ENCODE measurements around the gene CELF4. TPM values are rescaled to one million over a fixed set of nuclear protein-coding genes. Genes with fewer than 3 reads are reported as not detected.

Gene CELF4
- total RNA-seq, 1 experiment from 2014 or later, result 0.40 TPM

- Histone ChIP-seq H3K79me2 (ENCODE audit: low read length) (no peaks in the 10 kb centered on the region), H3K9ac (ENCODE audit: low read length) (no peak overlapping the region), H3K4me3 (ENCODE audit: low read length) (no peak overlapping the region), H3K27me3 (ENCODE audit: low read length) (no peaks in the 10 kb centered on the region), H4K20me1 (ENCODE audit: low read length) (no peaks in the 10 kb centered on the region), H3K36me3 (ENCODE audit: low read depth, low read length) (no peaks in the 10 kb centered on the region), H3K4me2 (ENCODE audit: low read length) (no peak overlapping the region), H3F3A (ENCODE audit: low read length, unreplicated experiment) (no peaks in the 10 kb centered on the region), H2AFZ (ENCODE audit: low read length) (no peak overlapping the region), H3K4me1 (ENCODE audit: insufficient read depth, low read length) (no peaks in the 10 kb centered on the region), H3K9me3 (ENCODE audit: low read length) (no peaks in the 10 kb centered on the region), H3K27ac (ENCODE audit: low read length) (no peak overlapping the region), H3K9me2 (replicated peaks; ENCODE audit: low read length) (no peaks in the 10 kb centered on the region)
- intact Hi-C loops (cut with micrococcal nuclease), result no loop called here
- DNase-seq (no peak), ATAC-seq (no peak)
- POLR2A ChIA-PET (ENCODE audit: unreplicated experiment), result no interaction called here
- no TSS peak for BruUV-seq (replicated peaks)
- CTCF ChIA-PET, result no interaction called here
- no peak for TF ChIP-seq EZH2 (IDR thresholded peaks at IDR 0.05; ENCODE audit: low read length, unreplicated experiment)
- TF ChIP-seq EZH2phosphoT487 (IDR thresholded peaks at IDR 0.05; ENCODE audit: borderline replicate concordance, low read length), result no peak
- no peak for TF ChIP-seq CTCF (conservative IDR thresholded peaks at IDR 0.05; ENCODE audit: low read depth, low read length)
These were observed 260.5 kb downstream of the CELF4 start for GRCh38 chr18:37305066-37305465.

GRCh38 chr18:37304012-37304680 is 261.5 kb downstream of the CELF4 start:
- intact Hi-C loops (cut with micrococcal nuclease), result no loop called here
- peaks cover 5% of the 10 kb centered on the region for H3K4me1 ChIP-seq (ENCODE audit: insufficient read depth, low read length)
- H3K4me3 ChIP-seq (ENCODE audit: low read length), result no peak overlapping the region
- H2AFZ ChIP-seq (ENCODE audit: low read length), result no peak overlapping the region
- BruUV-seq (replicated peaks), result no TSS peak
- H3K9me3 ChIP-seq (ENCODE audit: low read length), result no peaks in the 10 kb centered on the region
- no peaks in the 10 kb centered on the region for H3K27me3 ChIP-seq (ENCODE audit: low read length)
- H3K4me2 ChIP-seq (ENCODE audit: low read length), result no peak overlapping the region
- ChIA-PET CTCF (no interaction called here), POLR2A (ENCODE audit: unreplicated experiment) (no interaction called here)
- TF ChIP-seq EZH2 (IDR thresholded peaks at IDR 0.05; ENCODE audit: low read length, unreplicated experiment) (no peak), CTCF (conservative IDR thresholded peaks at IDR 0.05; ENCODE audit: low read depth, low read length) (no peak), EZH2phosphoT487 (IDR thresholded peaks at IDR 0.05; ENCODE audit: borderline replicate concordance, low read length) (no peak)
- DNase-seq (no peak), ATAC-seq (no peak)
- no peaks in the 10 kb centered on the region for H3K9me2 ChIP-seq (replicated peaks; ENCODE audit: low read length)
- no peaks in the 10 kb centered on the region for H3K36me3 ChIP-seq (ENCODE audit: low read depth, low read length)
- no peaks in the 10 kb centered on the region for H3K79me2 ChIP-seq (ENCODE audit: low read length)
- no peaks in the 10 kb centered on the region for H4K20me1 ChIP-seq (ENCODE audit: low read length)
- no peaks in the 10 kb centered on the region for H3F3A ChIP-seq (ENCODE audit: low read length, unreplicated experiment)
- no peak overlapping the region for H3K9ac ChIP-seq (ENCODE audit: low read length)
- H3K27ac ChIP-seq (ENCODE audit: low read length), result no peak overlapping the region

GRCh38 chr18:37303009-37303408 is 262.6 kb downstream of the CELF4 start:
- Histone ChIP-seq H3K27ac (ENCODE audit: low read length) (no peak overlapping the region), H3K4me1 (ENCODE audit: insufficient read depth, low read length) (peaks cover 10% of the 10 kb centered on the region), H2AFZ (ENCODE audit: low read length) (no peak overlapping the region), H3K27me3 (ENCODE audit: low read length) (no peaks in the 10 kb centered on the region), H3F3A (ENCODE audit: low read length, unreplicated experiment) (no peaks in the 10 kb centered on the region), H3K4me2 (ENCODE audit: low read length) (no peak overlapping the region), H4K20me1 (ENCODE audit: low read length) (no peaks in the 10 kb centered on the region), H3K9me3 (ENCODE audit: low read length) (no peaks in the 10 kb centered on the region), H3K9me2 (replicated peaks; ENCODE audit: low read length) (no peaks in the 10 kb centered on the region), H3K79me2 (ENCODE audit: low read length) (no peaks in the 10 kb centered on the region), H3K36me3 (ENCODE audit: low read depth, low read length) (no peaks in the 10 kb centered on the region), H3K4me3 (ENCODE audit: low read length) (no peak overlapping the region), H3K9ac (ENCODE audit: low read length) (no peak overlapping the region)
- intact Hi-C loops (cut with micrococcal nuclease), result no loop called here
- BruUV-seq (replicated peaks), result no TSS peak
- ATAC-seq, result no peak
- POLR2A ChIA-PET (ENCODE audit: unreplicated experiment), result no interaction called here
- CTCF ChIA-PET, result no interaction called here
- no peak for DNase-seq
- no peak for TF ChIP-seq CTCF (conservative IDR thresholded peaks at IDR 0.05; ENCODE audit: low read depth, low read length)
- no peak for TF ChIP-seq EZH2phosphoT487 (IDR thresholded peaks at IDR 0.05; ENCODE audit: borderline replicate concordance, low read length)
- TF ChIP-seq EZH2 (IDR thresholded peaks at IDR 0.05; ENCODE audit: low read length, unreplicated experiment), result no peak

Data from PC-3 (cell line).